ENCODE measurements around the gene DNAH12. TPM values are rescaled to one million over a fixed set of nuclear protein-coding genes. Genes with fewer than 3 reads are reported as not detected.
A peak's percentile ranks its signal among the peaks of the same experiment; 100 is the strongest.
"Not testable (repeated sequence)": the region's sequence is repeated elsewhere in the genome, so short reads cannot be mapped to it uniquely, and the experiment has no call there.

Gene DNAH12
- total and polyA plus RNA-seq, 2 experiments from 2014 or later = 0.11 to 0.54 TPM

- no peak for DNase-seq
- Histone ChIP-seq H3K9me3 (ENCODE audit: low read depth) (no peaks in the 10 kb centered on the region), H3K4me1 (ENCODE audit: insufficient read depth) (no peaks in the 10 kb centered on the region), H3K9ac (no peak overlapping the region), H3K27ac (no peak overlapping the region), H3K4me3 (no peak overlapping the region), H3K79me2 (ENCODE audit: insufficient read depth) (no peaks in the 10 kb centered on the region), H3K4me2 (ENCODE audit: unreplicated experiment) (no peak overlapping the region), H3K36me3 (ENCODE audit: low read depth) (no peaks in the 10 kb centered on the region), H3K27me3 (replicated peaks; ENCODE audit: insufficient read depth) (no peaks in the 10 kb centered on the region), H4K20me1 (ENCODE audit: insufficient read depth) (no peaks in the 10 kb centered on the region), H3F3A (ENCODE audit: insufficient read depth) (no peaks in the 10 kb centered on the region), H3K9me2 (ENCODE audit: insufficient read depth) (no peaks in the 10 kb centered on the region), H2AFZ (no peak overlapping the region)
- no peak for TF ChIP-seq EZH2phosphoT487 (IDR thresholded peaks at IDR 0.05; ENCODE audit: insufficient read depth, low read depth)
- 70 to 73% methylated on average over 1 of the region's 1 CpG for WGBS, 2 experiments (ENCODE audit: low coverage in 1 of 2, low lambda C conversion rate in 2 of 2, missing lambda C conversion rate in 2 of 2)
- in situ Hi-C loops (cut with MboI) = no loop called here
Observed at GRCh38 chr3:57484563-57484962, 59.6 kb downstream of the DNAH12 start.

GRCh38 chr3:57477193-57477592 is 67.0 kb downstream of the DNAH12 start:
- WGBS, 2 experiments (ENCODE audit: low coverage in 1 of 2, low lambda C conversion rate in 2 of 2, missing lambda C conversion rate in 2 of 2) = 86 to 87% methylated on average over 13 of the region's 13 CpGs
- H3K27me3 ChIP-seq (replicated peaks; ENCODE audit: insufficient read depth); H3K36me3 ChIP-seq (ENCODE audit: low read depth): not testable (repeated sequence)

GRCh38 chr3:57464801-57465200 is 79.3 kb downstream of the DNAH12 start:
- H3F3A ChIP-seq (ENCODE audit: insufficient read depth) = no peaks in the 10 kb centered on the region
- no peaks in the 10 kb centered on the region for H3K36me3 ChIP-seq (ENCODE audit: low read depth)
- no peak overlapping the region for H2AFZ ChIP-seq
- DNase-seq = peak; percentile 10
- no peak overlapping the region for H3K4me3 ChIP-seq
- no peaks in the 10 kb centered on the region for H3K9me2 ChIP-seq (ENCODE audit: insufficient read depth)
- no peak overlapping the region for H3K27ac ChIP-seq
- peaks cover 13% of the 10 kb centered on the region; the same call in 1 of the 2 replicates for H3K27me3 ChIP-seq (replicated peaks; ENCODE audit: insufficient read depth)
- in situ Hi-C loops (cut with MboI) = no loop called here
- H3K4me1 ChIP-seq (ENCODE audit: insufficient read depth) = no peaks in the 10 kb centered on the region
- H4K20me1 ChIP-seq (ENCODE audit: insufficient read depth) = no peaks in the 10 kb centered on the region
- 41 to 42% methylated on average over 4 of the region's 4 CpGs for WGBS, 2 experiments (ENCODE audit: low coverage in 1 of 2, low lambda C conversion rate in 2 of 2, missing lambda C conversion rate in 2 of 2)
- TF ChIP-seq EZH2 (IDR thresholded peaks at IDR 0.05; ENCODE audit: insufficient read depth, poor library complexity, severe bottlenecking) (no peak), EZH2phosphoT487 (IDR thresholded peaks at IDR 0.05; ENCODE audit: insufficient read depth, low read depth) (no peak)
- H3K9me3 ChIP-seq (ENCODE audit: low read depth) = no peaks in the 10 kb centered on the region
- no peaks in the 10 kb centered on the region for H3K79me2 ChIP-seq (ENCODE audit: insufficient read depth)
- H3K4me2 ChIP-seq (ENCODE audit: unreplicated experiment) = no peak overlapping the region
- no peak overlapping the region for H3K9ac ChIP-seq

More at GRCh38 chr3:57477193-57477592, 67.0 kb downstream of the DNAH12 start:
- H3K4me2 ChIP-seq (ENCODE audit: unreplicated experiment); H3K9me3 ChIP-seq (ENCODE audit: low read depth); H3K9ac ChIP-seq; H2AFZ ChIP-seq; H3F3A ChIP-seq (ENCODE audit: insufficient read depth); H3K4me3 ChIP-seq; H3K79me2 ChIP-seq (ENCODE audit: insufficient read depth); H3K27ac ChIP-seq; H3K4me1 ChIP-seq (ENCODE audit: insufficient read depth); DNase-seq; in situ Hi-C loops (cut with MboI); H3K9me2 ChIP-seq (ENCODE audit: insufficient read depth); H4K20me1 ChIP-seq (ENCODE audit: insufficient read depth): not testable (repeated sequence)

GRCh38 chr3:57464011-57464410 is 80.1 kb downstream of the DNAH12 start:
- 62 to 68% methylated on average over 3 of the region's 3 CpGs for WGBS, 2 experiments (ENCODE audit: low coverage in 1 of 2, low lambda C conversion rate in 2 of 2, missing lambda C conversion rate in 2 of 2)
- no peak for TF ChIP-seq EZH2phosphoT487 (IDR thresholded peaks at IDR 0.05; ENCODE audit: insufficient read depth, low read depth)
- no peak for TF ChIP-seq EZH2 (IDR thresholded peaks at IDR 0.05; ENCODE audit: insufficient read depth, poor library complexity, severe bottlenecking)
- H2AFZ ChIP-seq = no peak overlapping the region

GRCh38 chr3:57451150-57451846 is 92.8 kb downstream of the DNAH12 start:
- no peak for TF ChIP-seq EZH2 (IDR thresholded peaks at IDR 0.05; ENCODE audit: insufficient read depth, poor library complexity, severe bottlenecking)
- TF ChIP-seq EZH2phosphoT487 (IDR thresholded peaks at IDR 0.05; ENCODE audit: insufficient read depth, low read depth) = no peak
- in situ Hi-C loops (cut with MboI) = no loop called here
- Histone ChIP-seq H3K4me3 (no peak overlapping the region), H3K9ac (no peak overlapping the region), H3K27me3 (replicated peaks; ENCODE audit: insufficient read depth) (0 out of 2 replicates have a peak, but pooled peaks cover 5% of the 10 kb centered on the region), H3F3A (ENCODE audit: insufficient read depth) (no peaks in the 10 kb centered on the region), H2AFZ (no peak overlapping the region), H3K9me2 (ENCODE audit: insufficient read depth) (no peaks in the 10 kb centered on the region), H3K79me2 (ENCODE audit: insufficient read depth) (no peaks in the 10 kb centered on the region), H4K20me1 (ENCODE audit: insufficient read depth) (no peaks in the 10 kb centered on the region), H3K27ac (no peak overlapping the region), H3K4me1 (ENCODE audit: insufficient read depth) (peaks cover 5% of the 10 kb centered on the region), H3K4me2 (ENCODE audit: unreplicated experiment) (no peak overlapping the region), H3K9me3 (ENCODE audit: low read depth) (no peaks in the 10 kb centered on the region), H3K36me3 (ENCODE audit: low read depth) (no peaks in the 10 kb centered on the region)
- WGBS, 2 experiments (ENCODE audit: low coverage in 1 of 2, low lambda C conversion rate in 2 of 2, missing lambda C conversion rate in 2 of 2) = 78 to 79% methylated on average over 14 of the region's 14 CpGs
- no peak for DNase-seq

More at GRCh38 chr3:57464011-57464410, 80.1 kb downstream of the DNAH12 start:
- Histone ChIP-seq H4K20me1 (ENCODE audit: insufficient read depth) (no peaks in the 10 kb centered on the region), H3K4me2 (ENCODE audit: unreplicated experiment) (no peak overlapping the region), H3K27me3 (replicated peaks; ENCODE audit: insufficient read depth) (peaks cover 19% of the 10 kb centered on the region), H3K4me3 (no peak overlapping the region), H3K4me1 (ENCODE audit: insufficient read depth) (no peaks in the 10 kb centered on the region), H3K27ac (no peak overlapping the region), H3K9me2 (ENCODE audit: insufficient read depth) (no peaks in the 10 kb centered on the region), H3K36me3 (ENCODE audit: low read depth) (no peaks in the 10 kb centered on the region), H3K79me2 (ENCODE audit: insufficient read depth) (no peaks in the 10 kb centered on the region), H3F3A (ENCODE audit: insufficient read depth) (no peaks in the 10 kb centered on the region), H3K9me3 (ENCODE audit: low read depth) (no peaks in the 10 kb centered on the region), H3K9ac (no peak overlapping the region)
- in situ Hi-C loops (cut with MboI) = no loop called here
- no peak for DNase-seq

- H3K4me1 ChIP-seq (ENCODE audit: insufficient read depth); H3K9ac ChIP-seq; H3K9me2 ChIP-seq (ENCODE audit: insufficient read depth); H3K9me3 ChIP-seq (ENCODE audit: low read depth); H3K36me3 ChIP-seq (ENCODE audit: low read depth); H4K20me1 ChIP-seq (ENCODE audit: insufficient read depth); DNase-seq; H3K79me2 ChIP-seq (ENCODE audit: insufficient read depth); H3K27ac ChIP-seq; H3K4me2 ChIP-seq (ENCODE audit: unreplicated experiment); H3F3A ChIP-seq (ENCODE audit: insufficient read depth); H2AFZ ChIP-seq; in situ Hi-C loops (cut with MboI); H3K27me3 ChIP-seq (replicated peaks; ENCODE audit: insufficient read depth); H3K4me3 ChIP-seq: not testable (repeated sequence)
- WGBS, 2 experiments (ENCODE audit: low coverage in 1 of 2, low lambda C conversion rate in 2 of 2, missing lambda C conversion rate in 2 of 2) = 91 to 95% methylated on average over 28 to 32 of the region's 33 CpGs
Observed at GRCh38 chr3:57449276-57449847, 94.8 kb downstream of the DNAH12 start.

- H3K36me3 ChIP-seq (ENCODE audit: low read depth); H2AFZ ChIP-seq; H4K20me1 ChIP-seq (ENCODE audit: insufficient read depth); H3K4me3 ChIP-seq; H3K9ac ChIP-seq; in situ Hi-C loops (cut with MboI); H3F3A ChIP-seq (ENCODE audit: insufficient read depth); H3K79me2 ChIP-seq (ENCODE audit: insufficient read depth); DNase-seq; H3K4me1 ChIP-seq (ENCODE audit: insufficient read depth); H3K9me3 ChIP-seq (ENCODE audit: low read depth); H3K27me3 ChIP-seq (replicated peaks; ENCODE audit: insufficient read depth); H3K9me2 ChIP-seq (ENCODE audit: insufficient read depth); H3K27ac ChIP-seq; H3K4me2 ChIP-seq (ENCODE audit: unreplicated experiment): not testable (repeated sequence)
- 71 to 78% methylated on average over 5 of the region's 5 CpGs for WGBS, 2 experiments (ENCODE audit: low coverage in 1 of 2, low lambda C conversion rate in 2 of 2, missing lambda C conversion rate in 2 of 2)
Observed at GRCh38 chr3:57448489-57448888, 95.7 kb downstream of the DNAH12 start.
